ENCODE results near the gene OTOP3. TPM values are rescaled to one million over a fixed set of nuclear protein-coding genes. Genes with fewer than 3 reads are reported as not detected.
A peak's percentile ranks its signal among the peaks of the same experiment; 100 is the strongest.

The OTOP3 gene
- total RNA-seq, 1 donor from 2014 or later = 0.57 TPM

DNA sequence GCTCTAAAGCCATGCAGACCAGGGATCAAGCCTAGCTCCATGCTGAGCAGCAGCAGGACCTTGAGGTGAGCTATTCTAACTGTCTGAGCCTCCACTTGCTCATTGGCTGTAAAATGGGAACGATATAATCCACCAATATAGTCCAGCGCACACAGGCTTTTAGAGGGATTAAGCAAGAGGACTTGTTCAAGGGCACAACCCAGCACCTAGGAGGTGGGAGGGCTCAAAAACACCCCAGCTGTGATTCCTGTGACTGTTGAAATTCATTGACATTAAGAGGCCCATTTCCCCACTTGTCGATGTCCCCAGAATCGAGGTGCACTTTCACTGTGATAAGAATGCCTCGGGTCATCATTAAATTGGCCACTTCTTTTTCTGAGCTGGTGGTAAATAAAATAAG is 16.8 kb upstream of the OTOP3 start:
- Mint-ChIP-seq H3K4me1 (ENCODE audit: low read depth) (peaks cover 2% of the 10 kb centered on the region), H3K4me3 (ENCODE audit: low read depth) (no peak overlapping the region), H3K27ac (no peak overlapping the region), H3K27me3 (peaks cover 25% of the 10 kb centered on the region), H3K9me3 (ENCODE audit: low read depth) (no peaks in the 10 kb centered on the region), H3K36me3 (ENCODE audit: insufficient read depth) (no peaks in the 10 kb centered on the region)
- TF ChIP-seq, protein P1, sequence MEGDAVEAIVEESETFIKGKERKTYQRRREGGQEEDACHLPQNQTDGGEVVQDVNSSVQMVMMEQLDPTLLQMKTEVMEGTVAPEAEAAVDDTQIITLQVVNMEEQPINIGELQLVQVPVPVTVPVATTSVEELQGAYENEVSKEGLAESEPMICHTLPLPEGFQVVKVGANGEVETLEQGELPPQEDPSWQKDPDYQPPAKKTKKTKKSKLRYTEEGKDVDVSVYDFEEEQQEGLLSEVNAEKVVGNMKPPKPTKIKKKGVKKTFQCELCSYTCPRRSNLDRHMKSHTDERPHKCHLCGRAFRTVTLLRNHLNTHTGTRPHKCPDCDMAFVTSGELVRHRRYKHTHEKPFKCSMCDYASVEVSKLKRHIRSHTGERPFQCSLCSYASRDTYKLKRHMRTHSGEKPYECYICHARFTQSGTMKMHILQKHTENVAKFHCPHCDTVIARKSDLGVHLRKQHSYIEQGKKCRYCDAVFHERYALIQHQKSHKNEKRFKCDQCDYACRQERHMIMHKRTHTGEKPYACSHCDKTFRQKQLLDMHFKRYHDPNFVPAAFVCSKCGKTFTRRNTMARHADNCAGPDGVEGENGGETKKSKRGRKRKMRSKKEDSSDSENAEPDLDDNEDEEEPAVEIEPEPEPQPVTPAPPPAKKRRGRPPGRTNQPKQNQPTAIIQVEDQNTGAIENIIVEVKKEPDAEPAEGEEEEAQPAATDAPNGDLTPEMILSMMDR (IDR thresholded peaks at IDR 0.05; ENCODE audit: unreplicated experiment) = no peak
- DNase-seq (ENCODE audit: low spot score, unreplicated experiment) = no peak

DNA sequence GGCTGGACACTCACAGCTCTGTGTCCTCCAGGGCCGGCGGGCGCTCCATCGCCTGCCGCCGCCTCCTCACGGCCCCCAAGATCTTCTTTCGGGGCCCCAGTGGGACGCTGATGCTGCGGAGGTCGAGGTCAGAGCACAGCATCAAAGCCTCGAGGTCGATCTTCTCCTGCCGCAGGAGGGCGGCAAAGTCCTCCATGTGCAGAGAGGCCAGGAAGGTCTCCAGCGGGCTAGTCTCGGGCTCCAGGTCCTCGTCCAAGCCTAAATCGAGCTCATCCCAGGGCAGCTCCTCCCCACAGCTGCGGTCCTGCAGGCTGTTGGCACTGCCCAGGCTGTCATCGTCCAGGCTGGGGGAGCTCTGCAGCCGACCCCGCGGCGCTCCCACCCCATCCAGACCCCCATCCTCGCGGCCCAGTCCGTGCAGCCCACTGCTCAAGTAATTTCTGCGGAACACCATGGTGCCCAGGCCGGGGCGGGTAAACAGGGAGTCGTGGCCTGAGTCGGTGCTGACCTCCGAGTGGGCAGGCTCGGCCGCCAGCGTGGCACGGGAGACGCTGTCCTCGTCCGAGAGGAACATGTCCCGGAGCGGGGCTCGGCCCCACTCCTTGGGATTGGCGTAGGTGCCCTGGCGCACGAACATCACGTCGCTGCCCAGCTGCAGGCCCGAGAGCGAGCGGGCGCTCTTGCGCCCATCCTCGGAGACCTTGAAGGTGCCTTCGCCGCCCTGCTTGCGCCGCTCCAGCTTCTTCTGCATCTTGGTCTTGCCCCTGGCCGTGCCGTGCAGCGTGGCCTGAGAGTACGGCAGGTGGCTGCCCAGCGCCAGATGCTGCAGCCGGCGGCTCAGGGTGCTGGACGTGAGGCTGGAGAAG is 16.0 kb upstream of the OTOP3 start:
- Mint-ChIP-seq H3K36me3 (ENCODE audit: insufficient read depth) (no peaks in the 10 kb centered on the region), H3K27me3 (peaks cover 33% of the 10 kb centered on the region), H3K4me3 (ENCODE audit: low read depth) (no peak overlapping the region), H3K9me3 (ENCODE audit: low read depth) (no peaks in the 10 kb centered on the region), H3K27ac (no peak overlapping the region), H3K4me1 (ENCODE audit: low read depth) (peaks cover 2% of the 10 kb centered on the region)
- DNase-seq (ENCODE audit: low spot score, unreplicated experiment) = no peak
- TF ChIP-seq, protein P1 (IDR thresholded peaks at IDR 0.05; ENCODE audit: unreplicated experiment) = peak; percentile 43

DNA sequence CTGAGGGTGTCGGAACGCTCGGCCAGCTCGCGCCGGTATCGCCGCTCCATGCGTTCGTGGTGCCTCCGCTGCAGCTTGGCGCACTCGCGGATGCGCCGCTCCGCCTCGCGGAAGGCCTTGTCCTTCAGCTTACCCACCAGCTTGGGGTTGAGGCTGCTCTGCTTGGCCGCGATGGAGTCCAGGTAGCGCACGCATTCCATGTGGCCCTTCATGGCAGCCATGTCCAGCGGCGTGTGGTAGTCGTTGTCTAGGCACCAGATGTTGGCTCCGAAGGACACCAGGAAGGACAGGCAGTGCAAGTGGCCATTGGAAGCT is 15.4 kb upstream of the OTOP3 start:
- Mint-ChIP-seq H3K4me1 (ENCODE audit: low read depth) (peaks cover 2% of the 10 kb centered on the region), H3K27ac (no peak overlapping the region), H3K4me3 (ENCODE audit: low read depth) (no peak overlapping the region), H3K27me3 (peaks cover 39% of the 10 kb centered on the region), H3K36me3 (ENCODE audit: insufficient read depth) (no peaks in the 10 kb centered on the region), H3K9me3 (ENCODE audit: low read depth) (no peaks in the 10 kb centered on the region)
- TF ChIP-seq, protein P1 (IDR thresholded peaks at IDR 0.05; ENCODE audit: unreplicated experiment) = no peak
- no peak for DNase-seq (ENCODE audit: low spot score, unreplicated experiment)

DNA sequence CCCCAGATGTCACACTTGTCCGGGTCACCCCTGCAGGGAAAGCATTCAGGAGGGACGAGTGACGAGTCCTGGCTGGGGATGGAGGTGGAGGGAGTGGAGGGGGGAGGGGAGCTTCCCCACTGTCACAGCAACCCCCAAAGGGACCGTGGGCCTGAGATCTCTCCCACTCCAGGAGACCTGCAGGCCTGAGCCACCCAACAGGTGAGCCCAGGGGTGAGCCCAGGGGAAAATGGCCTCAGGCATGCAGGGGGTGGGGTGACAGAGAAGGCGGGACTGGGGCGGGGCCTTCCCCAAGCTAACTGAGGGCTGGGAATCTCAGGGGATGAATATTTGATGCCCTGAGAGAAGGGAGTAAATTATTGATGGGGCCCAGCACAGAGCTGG is 15.1 kb upstream of the OTOP3 start:
- Mint-ChIP-seq H3K36me3 (ENCODE audit: insufficient read depth) (no peaks in the 10 kb centered on the region), H3K4me3 (ENCODE audit: low read depth) (no peak overlapping the region), H3K27ac (no peak overlapping the region), H3K9me3 (ENCODE audit: low read depth) (no peaks in the 10 kb centered on the region), H3K27me3 (peaks cover 42% of the 10 kb centered on the region), H3K4me1 (ENCODE audit: low read depth) (peaks cover 2% of the 10 kb centered on the region)
- no peak for DNase-seq (ENCODE audit: low spot score, unreplicated experiment)
- TF ChIP-seq, protein P1 (IDR thresholded peaks at IDR 0.05; ENCODE audit: unreplicated experiment) = no peak

DNA sequence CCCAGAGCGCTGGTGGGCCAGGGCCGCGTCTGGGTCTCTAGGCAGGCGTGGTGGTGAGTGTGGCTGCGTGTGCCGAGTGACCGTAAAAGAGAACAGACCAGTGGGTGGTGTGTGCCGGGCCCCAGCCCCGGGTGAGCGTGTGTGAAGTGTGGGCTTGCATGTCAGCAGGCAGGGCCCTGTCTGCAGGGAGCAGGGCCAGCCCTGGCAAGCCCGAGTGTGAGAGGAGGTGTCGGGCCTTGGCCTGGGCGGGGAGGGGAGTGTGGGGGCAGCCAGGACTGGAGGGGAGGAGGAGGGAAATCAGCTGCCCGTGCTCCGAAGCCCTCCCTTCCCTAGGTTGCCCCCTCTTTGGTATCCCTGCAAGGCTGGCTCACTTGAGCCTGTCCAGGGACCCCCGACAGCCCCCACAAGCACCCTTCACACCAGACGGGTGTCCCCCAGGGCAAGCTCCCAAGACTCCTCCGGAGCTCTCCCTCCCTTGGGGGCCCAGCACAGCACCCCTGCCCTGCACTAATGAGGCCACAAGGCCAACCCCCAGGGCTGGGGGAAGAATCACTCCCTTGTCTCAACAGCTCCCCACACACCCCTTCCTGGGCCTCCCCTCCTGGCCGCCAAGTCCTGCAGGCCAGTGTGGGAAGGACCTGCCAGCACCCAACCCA is 14.5 kb upstream of the OTOP3 start:
- Mint-ChIP-seq H3K27ac (no peak overlapping the region), H3K4me1 (ENCODE audit: low read depth) (peaks cover 2% of the 10 kb centered on the region), H3K4me3 (ENCODE audit: low read depth) (no peak overlapping the region), H3K9me3 (ENCODE audit: low read depth) (no peaks in the 10 kb centered on the region), H3K27me3 (peaks cover 45% of the 10 kb centered on the region), H3K36me3 (ENCODE audit: insufficient read depth) (no peaks in the 10 kb centered on the region)
- TF ChIP-seq, protein P1 (IDR thresholded peaks at IDR 0.05; ENCODE audit: unreplicated experiment) = no peak
- no peak for DNase-seq (ENCODE audit: low spot score, unreplicated experiment)
